Astrocyte (in vitro differentiated cells and primary cell): Measurements from ENCODE around the gene MYO1A.

ENCODE experiments used
- CTCF ChIP-seq: IDR thresholded peaks from 2 replicates; pipeline ENCODE4 v1.5.1; 2011; ENCODE audit warnings: low read depth, mild to moderate bottlenecking, inconsistent platforms, low read length, moderate library complexity; ENCODE audit not compliant: insufficient read depth
- EZH2 ChIP-seq: IDR thresholded peaks from 2 replicates; pipeline ENCODE4 v1.6.1; 2012; ENCODE audit warnings: mild to moderate bottlenecking, low read length, inconsistent platforms; ENCODE audit not compliant: insufficient read depth

- TF ChIP-seq CTCF (no peak), EZH2 (no peak)
Observed at GRCh38 chr12:57047981-57048380, 1.9 kb downstream of the MYO1A start.
